Measurements from ENCODE around the gene POU5F1.

The POU5F1 gene

GRCh38 chr6:31114970-31115849, 55.3 kb downstream of the POU5F1 start:
- TF ChIP-seq, protein P1, sequence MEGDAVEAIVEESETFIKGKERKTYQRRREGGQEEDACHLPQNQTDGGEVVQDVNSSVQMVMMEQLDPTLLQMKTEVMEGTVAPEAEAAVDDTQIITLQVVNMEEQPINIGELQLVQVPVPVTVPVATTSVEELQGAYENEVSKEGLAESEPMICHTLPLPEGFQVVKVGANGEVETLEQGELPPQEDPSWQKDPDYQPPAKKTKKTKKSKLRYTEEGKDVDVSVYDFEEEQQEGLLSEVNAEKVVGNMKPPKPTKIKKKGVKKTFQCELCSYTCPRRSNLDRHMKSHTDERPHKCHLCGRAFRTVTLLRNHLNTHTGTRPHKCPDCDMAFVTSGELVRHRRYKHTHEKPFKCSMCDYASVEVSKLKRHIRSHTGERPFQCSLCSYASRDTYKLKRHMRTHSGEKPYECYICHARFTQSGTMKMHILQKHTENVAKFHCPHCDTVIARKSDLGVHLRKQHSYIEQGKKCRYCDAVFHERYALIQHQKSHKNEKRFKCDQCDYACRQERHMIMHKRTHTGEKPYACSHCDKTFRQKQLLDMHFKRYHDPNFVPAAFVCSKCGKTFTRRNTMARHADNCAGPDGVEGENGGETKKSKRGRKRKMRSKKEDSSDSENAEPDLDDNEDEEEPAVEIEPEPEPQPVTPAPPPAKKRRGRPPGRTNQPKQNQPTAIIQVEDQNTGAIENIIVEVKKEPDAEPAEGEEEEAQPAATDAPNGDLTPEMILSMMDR (conservative IDR thresholded peaks at IDR 0.05) = no peak
- no peak overlapping the region for H3K27ac ChIP-seq

DNA sequence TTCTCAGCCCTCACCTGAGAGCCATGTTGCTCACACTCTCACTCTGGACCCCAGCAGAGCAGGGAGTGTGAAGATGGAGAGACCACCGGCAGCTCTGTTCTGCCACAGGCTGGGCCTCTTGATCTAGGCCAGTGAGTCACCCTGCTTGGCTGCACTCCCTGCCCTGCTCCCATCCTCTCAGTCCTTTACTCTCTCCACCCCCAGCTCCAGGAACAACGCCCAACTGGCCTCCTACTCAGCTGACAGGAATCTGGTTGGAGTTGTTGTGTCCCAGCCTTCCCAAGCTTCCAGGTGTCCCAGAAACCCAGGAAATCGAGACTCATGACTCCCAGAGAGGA, 56.0 kb downstream of the POU5F1 start, which contains the start of gene PSORS1C1:
Gene PSORS1C1, plus strand, starts transcription at position 260 of the 338 bp plus-strand sequence. CDS start 14,833 bp downstream, outside the sequence.
- H3K27ac ChIP-seq = no peak within 1 kb of the TSS
- TF ChIP-seq, protein P1 (conservative IDR thresholded peaks at IDR 0.05) = no peak
